Loucy (cell line): ENCODE data around the gene TGDS.

ENCODE experiments used
- CTCF ChIP-seq: fragments of 200-600 bp; sonication (generic); conservative IDR thresholded peaks from 2 replicates; pipeline ENCODE4 v1.5.1; 2014; ENCODE audit warnings: mild to moderate bottlenecking, antibody characterized with exemption, low read length
- EZH2phosphoT487 ChIP-seq: fragments of 200-600 bp; IDR thresholded peaks from 2 replicates; pipeline ENCODE4 v1.6.1; 2018; ENCODE audit warnings: antibody characterized with exemption, mild to moderate bottlenecking, moderate library complexity, borderline replicate concordance

GRCh38 chr13:94561126-94561525, 34.8 kb downstream of the TGDS start:
- TF ChIP-seq CTCF = no peak
- no peak for TF ChIP-seq EZH2phosphoT487
